ENCODE results near the gene SPINT4.

The SPINT4 gene

GRCh38 chr20:45765307-45765875 is 43.2 kb downstream of the SPINT4 start:
- no peak for DNase-seq (ENCODE audit: low read depth)
- in situ Hi-C loops (cut with HindIII; ENCODE audit: low sequenced_read_pairs), result no loop called here
- H3K4me3 ChIP-seq (ENCODE audit: low read depth, low read length), result no peak overlapping the region
- TF ChIP-seq, protein P1, sequence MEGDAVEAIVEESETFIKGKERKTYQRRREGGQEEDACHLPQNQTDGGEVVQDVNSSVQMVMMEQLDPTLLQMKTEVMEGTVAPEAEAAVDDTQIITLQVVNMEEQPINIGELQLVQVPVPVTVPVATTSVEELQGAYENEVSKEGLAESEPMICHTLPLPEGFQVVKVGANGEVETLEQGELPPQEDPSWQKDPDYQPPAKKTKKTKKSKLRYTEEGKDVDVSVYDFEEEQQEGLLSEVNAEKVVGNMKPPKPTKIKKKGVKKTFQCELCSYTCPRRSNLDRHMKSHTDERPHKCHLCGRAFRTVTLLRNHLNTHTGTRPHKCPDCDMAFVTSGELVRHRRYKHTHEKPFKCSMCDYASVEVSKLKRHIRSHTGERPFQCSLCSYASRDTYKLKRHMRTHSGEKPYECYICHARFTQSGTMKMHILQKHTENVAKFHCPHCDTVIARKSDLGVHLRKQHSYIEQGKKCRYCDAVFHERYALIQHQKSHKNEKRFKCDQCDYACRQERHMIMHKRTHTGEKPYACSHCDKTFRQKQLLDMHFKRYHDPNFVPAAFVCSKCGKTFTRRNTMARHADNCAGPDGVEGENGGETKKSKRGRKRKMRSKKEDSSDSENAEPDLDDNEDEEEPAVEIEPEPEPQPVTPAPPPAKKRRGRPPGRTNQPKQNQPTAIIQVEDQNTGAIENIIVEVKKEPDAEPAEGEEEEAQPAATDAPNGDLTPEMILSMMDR (IDR thresholded peaks at IDR 0.05; ENCODE audit: low read depth, low read length, missing control alignments), result no peak

- DNase-seq (ENCODE audit: low read depth), result no peak
- H3K4me3 ChIP-seq (ENCODE audit: low read depth, low read length), result no peak overlapping the region
- in situ Hi-C loops (cut with HindIII; ENCODE audit: low sequenced_read_pairs), result no loop called here
- TF ChIP-seq, protein P1 (IDR thresholded peaks at IDR 0.05; ENCODE audit: low read depth, low read length, missing control alignments), result no peak
Measured at GRCh38 chr20:45765980-45766379, 43.8 kb downstream of the SPINT4 start.

DNA sequence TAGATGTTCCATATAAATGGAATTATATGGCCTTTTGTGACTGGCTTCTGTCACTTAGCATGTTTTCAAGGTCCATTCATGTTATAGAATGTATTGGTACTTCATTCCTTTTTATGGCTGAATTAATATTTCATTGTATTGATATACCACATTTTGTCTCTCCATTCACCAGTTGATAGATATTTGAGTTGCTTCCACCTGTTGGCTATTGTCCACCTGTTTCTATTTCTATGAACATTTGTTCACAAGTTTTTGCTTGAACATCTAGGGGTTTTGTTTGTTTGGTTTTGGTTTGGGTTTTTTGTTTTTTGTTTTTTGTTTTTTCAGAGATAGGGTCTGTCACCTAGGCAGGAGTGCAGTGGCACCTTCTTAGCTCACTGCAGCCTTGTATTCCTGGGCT is 46.3 kb downstream of the SPINT4 start:
- no peak overlapping the region for H3K4me3 ChIP-seq (ENCODE audit: low read depth, low read length)
- in situ Hi-C loops (cut with HindIII; ENCODE audit: low sequenced_read_pairs), result no loop called here
- TF ChIP-seq, protein P1 (IDR thresholded peaks at IDR 0.05; ENCODE audit: low read depth, low read length, missing control alignments), result no peak
- DNase-seq (ENCODE audit: low read depth), result no peak

GRCh38 chr20:45771182-45771759 is 49.1 kb downstream of the SPINT4 start:
- DNase-seq (ENCODE audit: low read depth), result peak; percentile 49
- in situ Hi-C loops (cut with HindIII; ENCODE audit: low sequenced_read_pairs), result loop anchor here (5.0 kb wide), 1 partner anchor 444 kb away; no protein-coding TSS in a partner anchor
- TF ChIP-seq, protein P1 (IDR thresholded peaks at IDR 0.05; ENCODE audit: low read depth, low read length, missing control alignments), result peak; percentile 94
- H3K4me3 ChIP-seq (ENCODE audit: low read depth, low read length), result no peak overlapping the region

- H3K4me3 ChIP-seq (ENCODE audit: low read depth, low read length), result no peak overlapping the region
- TF ChIP-seq, protein P1 (IDR thresholded peaks at IDR 0.05; ENCODE audit: low read depth, low read length, missing control alignments), result no peak
- in situ Hi-C loops (cut with HindIII; ENCODE audit: low sequenced_read_pairs), result loop anchor here (5.0 kb wide), 1 partner anchor 445 kb away; no protein-coding TSS in a partner anchor
- no peak for DNase-seq (ENCODE audit: low read depth)
Measured at GRCh38 chr20:45772693-45773092, 50.5 kb downstream of the SPINT4 start.

DNA sequence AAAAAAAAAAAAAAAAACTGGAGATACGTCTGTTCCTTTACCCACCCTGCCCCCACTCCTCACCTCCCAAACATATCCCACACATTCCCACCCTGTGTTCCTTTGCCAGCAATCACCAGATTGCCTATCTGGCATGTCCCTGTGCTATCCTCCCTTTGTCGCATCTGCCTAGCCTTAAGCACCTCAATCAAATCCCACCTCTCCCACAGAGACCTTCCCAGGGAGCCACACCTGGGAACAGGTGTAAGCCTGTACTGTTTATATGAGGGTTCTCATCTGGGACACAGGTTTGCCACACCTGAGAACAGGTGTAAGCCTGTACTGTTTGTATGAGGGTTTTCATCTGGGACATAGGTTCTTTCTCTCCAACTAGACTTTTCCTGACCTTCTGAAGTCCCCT is 52.8 kb downstream of the SPINT4 start:
- TF ChIP-seq, protein P1 (IDR thresholded peaks at IDR 0.05; ENCODE audit: low read depth, low read length, missing control alignments), result no peak
- in situ Hi-C loops (cut with HindIII; ENCODE audit: low sequenced_read_pairs), result loop anchor here (5.0 kb wide), 1 partner anchor 448 kb away; no protein-coding TSS in a partner anchor
- H3K4me3 ChIP-seq (ENCODE audit: low read depth, low read length), result no peak overlapping the region
- no peak for DNase-seq (ENCODE audit: low read depth)

All from astrocyte of the cerebellum (primary cell).